HEK293 (cell line): ENCODE results near the gene ANGPTL2.

Experiments used
- CTCF ChIA-PET: fragments of 350-600 bp; formaldehyde crosslinking; extraction: SDS; loops from one replicate; lab custom pipeline; 2021; ENCODE audit warnings: antibody characterized with exemption; lab: Yijun Ruan, JAX
- POLR2A ChIA-PET: fragments of 300-600 bp; formaldehyde crosslinking; extraction: SDS; loops from one replicate; lab custom pipeline; 2020; ENCODE audit warnings: antibody characterized with exemption, inconsistent platforms; lab: Yijun Ruan, JAX
- H3K27ac ChIP-seq: fragments of 200-500 bp; sonication (Bioruptor generic); 2 replicates; pipeline ENCODE4 v1.5.1; 2014; ENCODE audit warnings: low read depth, low read length, control low read depth, inconsistent platforms; ENCODE audit errors: extremely low read depth
- H3K36me3 ChIP-seq, 2 experiments: fragments of 200-500 bp in 1 of 2; sonication (Bioruptor generic) in 1 of 2; 1 replicate in 1 of 2; 2 replicates in 1 of 2; pipeline ENCODE4 v1.5.1; 2014 to 2017; ENCODE audit warnings: inconsistent platforms in 2 of 2, low read length in 2 of 2; ENCODE audit not compliant: control insufficient read depth in 2 of 2, insufficient read depth in 1 of 2
- H3K4me1 ChIP-seq: fragments of 200-500 bp; sonication (Bioruptor generic); 2 replicates; pipeline ENCODE4 v1.5.1; 2014; ENCODE audit warnings: mild to moderate bottlenecking, low read length, inconsistent platforms; ENCODE audit not compliant: control insufficient read depth, insufficient read depth
- H3K4me3 ChIP-seq: 2 replicates; pipeline ENCODE4 v1.5.1; 2011; ENCODE audit warnings: low read depth, mild to moderate bottlenecking, control low read depth, low read length, moderate library complexity
- H3K9me3 ChIP-seq: fragments of 200-500 bp; sonication (Bioruptor generic); 2 replicates; pipeline ENCODE4 v1.5.1; 2014; ENCODE audit warnings: low read depth, low read length, inconsistent platforms; ENCODE audit not compliant: control insufficient read depth, insufficient read depth
- FEZF1 ChIP-seq: fragments of 450-650 bp; formaldehyde crosslinking; IDR thresholded peaks from 2 replicates; pipeline ENCODE4 v1.5.1; 2016; ENCODE audit warnings: missing biosample characterization, missing genetic modification characterization
- GFI1B ChIP-seq: fragments of 450-650 bp; formaldehyde crosslinking; IDR thresholded peaks from 2 replicates; pipeline ENCODE4 v1.5.1; 2016; ENCODE audit warnings: missing biosample characterization, missing genetic modification characterization
- KLF17 ChIP-seq: fragments of 450-650 bp; formaldehyde crosslinking; IDR thresholded peaks from 2 replicates; pipeline ENCODE4 v1.5.1; 2016; ENCODE audit warnings: missing biosample characterization, missing genetic modification characterization
- MEIS1 ChIP-seq: sonication (generic); formaldehyde crosslinking; IDR thresholded peaks from 2 replicates; pipeline ENCODE4 v1.8.1; 2022; ENCODE audit warnings: missing genetic modification reagents, mild to moderate bottlenecking, borderline replicate concordance
- REPIN1 ChIP-seq: fragments of 450-650 bp; formaldehyde crosslinking; IDR thresholded peaks from 2 replicates; pipeline ENCODE4 v1.5.1; 2017; ENCODE audit warnings: missing biosample characterization, missing genetic modification characterization, low read depth
- ZIC2 ChIP-seq: fragments of 450-650 bp; formaldehyde crosslinking; IDR thresholded peaks from 2 replicates; pipeline ENCODE4 v1.5.1; 2016; ENCODE audit warnings: missing biosample characterization, missing genetic modification characterization
- ZNF112 ChIP-seq: fragments of 450-650 bp; formaldehyde crosslinking; IDR thresholded peaks from 2 replicates; pipeline ENCODE4 v1.5.0; 2017; ENCODE audit warnings: missing biosample characterization, missing genetic modification characterization
- ZNF121 ChIP-seq: fragments of 450-650 bp; formaldehyde crosslinking; IDR thresholded peaks from 2 replicates; pipeline ENCODE4 v1.5.1; 2016; ENCODE audit warnings: missing biosample characterization, missing genetic modification characterization
- ZNF133 ChIP-seq: fragments of 450-650 bp; formaldehyde crosslinking; IDR thresholded peaks from 2 replicates; pipeline ENCODE4 v1.5.1; 2016; ENCODE audit warnings: missing biosample characterization, missing genetic modification characterization
- ZNF146 ChIP-seq: fragments of 450-650 bp; formaldehyde crosslinking; IDR thresholded peaks from 2 replicates; pipeline ENCODE4 v1.5.1; 2016; ENCODE audit warnings: missing biosample characterization, missing genetic modification characterization
- ZNF211 ChIP-seq: fragments of 450-650 bp; formaldehyde crosslinking; IDR thresholded peaks from 2 replicates; pipeline ENCODE4 v1.5.1; 2016; ENCODE audit warnings: low read depth, missing biosample characterization, missing genetic modification characterization
- ZNF248 ChIP-seq: fragments of 450-650 bp; formaldehyde crosslinking; IDR thresholded peaks from 2 replicates; pipeline ENCODE4 v1.5.1; 2017; ENCODE audit warnings: missing biosample characterization, missing genetic modification characterization
- ZNF266 ChIP-seq: fragments of 450-650 bp; formaldehyde crosslinking; IDR thresholded peaks from 2 replicates; pipeline ENCODE4 v1.5.1; 2016; ENCODE audit warnings: missing biosample characterization, missing genetic modification characterization, low read depth
- ZNF280C ChIP-seq: fragments of 450-650 bp; formaldehyde crosslinking; IDR thresholded peaks from 2 replicates; pipeline ENCODE4 v1.5.1; 2016; ENCODE audit warnings: missing biosample characterization, missing genetic modification characterization
- ZNF366 ChIP-seq: fragments of 450-650 bp; formaldehyde crosslinking; conservative IDR thresholded peaks from 2 replicates; pipeline ENCODE4 v1.5.1; 2016; ENCODE audit warnings: missing biosample characterization, missing genetic modification characterization
- ZNF416 ChIP-seq: fragments of 450-650 bp; formaldehyde crosslinking; IDR thresholded peaks from 2 replicates; pipeline ENCODE4 v1.5.1; 2016; ENCODE audit warnings: missing biosample characterization, missing genetic modification characterization
- ZNF433 ChIP-seq: fragments of 450-650 bp; formaldehyde crosslinking; IDR thresholded peaks from 2 replicates; pipeline ENCODE4 v1.5.1; 2016; ENCODE audit warnings: missing biosample characterization, missing genetic modification characterization, low read depth
- ZNF549 ChIP-seq: fragments of 450-650 bp; IDR thresholded peaks from 2 replicates; pipeline ENCODE4 v1.5.1; 2018; ENCODE audit warnings: missing biosample characterization, missing genetic modification characterization, mild to moderate bottlenecking, inconsistent platforms, moderate library complexity
- ZNF571 ChIP-seq: fragments of 450-650 bp; formaldehyde crosslinking; IDR thresholded peaks from 2 replicates; pipeline ENCODE4 v1.5.0; 2017; ENCODE audit warnings: missing biosample characterization, missing genetic modification characterization
- ZNF624 ChIP-seq: fragments of 450-650 bp; formaldehyde crosslinking; IDR thresholded peaks from 2 replicates; pipeline ENCODE4 v1.5.1; 2017; ENCODE audit warnings: missing biosample characterization, missing genetic modification characterization
- ZNF660 ChIP-seq: fragments of 450-650 bp; IDR thresholded peaks from 2 replicates; pipeline ENCODE4 v1.5.1; 2018; ENCODE audit warnings: missing biosample characterization, mild to moderate bottlenecking, missing genetic modification characterization
- ZNF777 ChIP-seq: fragments of 450-650 bp; formaldehyde crosslinking; IDR thresholded peaks from 2 replicates; pipeline ENCODE4 v1.5.1; 2017; ENCODE audit warnings: missing biosample characterization, missing genetic modification characterization, borderline replicate concordance
- ZSCAN23 ChIP-seq: fragments of 450-650 bp; formaldehyde crosslinking; IDR thresholded peaks from 2 replicates; pipeline ENCODE4 v1.5.1; 2016; ENCODE audit warnings: missing biosample characterization, missing genetic modification characterization
- ZSCAN30 ChIP-seq: fragments of 450-650 bp; IDR thresholded peaks from 2 replicates; pipeline ENCODE4 v1.5.1; 2018; ENCODE audit warnings: missing biosample characterization, mild to moderate bottlenecking, missing genetic modification characterization, moderate library complexity
- TF ChIP-seq, protein P1 (sequence below): fragments of 450-650 bp; formaldehyde crosslinking; IDR thresholded peaks from 2 replicates; pipeline ENCODE4 v1.5.1; 2016; ENCODE audit warnings: missing biosample characterization, missing genetic modification characterization

The ANGPTL2 gene

DNA sequence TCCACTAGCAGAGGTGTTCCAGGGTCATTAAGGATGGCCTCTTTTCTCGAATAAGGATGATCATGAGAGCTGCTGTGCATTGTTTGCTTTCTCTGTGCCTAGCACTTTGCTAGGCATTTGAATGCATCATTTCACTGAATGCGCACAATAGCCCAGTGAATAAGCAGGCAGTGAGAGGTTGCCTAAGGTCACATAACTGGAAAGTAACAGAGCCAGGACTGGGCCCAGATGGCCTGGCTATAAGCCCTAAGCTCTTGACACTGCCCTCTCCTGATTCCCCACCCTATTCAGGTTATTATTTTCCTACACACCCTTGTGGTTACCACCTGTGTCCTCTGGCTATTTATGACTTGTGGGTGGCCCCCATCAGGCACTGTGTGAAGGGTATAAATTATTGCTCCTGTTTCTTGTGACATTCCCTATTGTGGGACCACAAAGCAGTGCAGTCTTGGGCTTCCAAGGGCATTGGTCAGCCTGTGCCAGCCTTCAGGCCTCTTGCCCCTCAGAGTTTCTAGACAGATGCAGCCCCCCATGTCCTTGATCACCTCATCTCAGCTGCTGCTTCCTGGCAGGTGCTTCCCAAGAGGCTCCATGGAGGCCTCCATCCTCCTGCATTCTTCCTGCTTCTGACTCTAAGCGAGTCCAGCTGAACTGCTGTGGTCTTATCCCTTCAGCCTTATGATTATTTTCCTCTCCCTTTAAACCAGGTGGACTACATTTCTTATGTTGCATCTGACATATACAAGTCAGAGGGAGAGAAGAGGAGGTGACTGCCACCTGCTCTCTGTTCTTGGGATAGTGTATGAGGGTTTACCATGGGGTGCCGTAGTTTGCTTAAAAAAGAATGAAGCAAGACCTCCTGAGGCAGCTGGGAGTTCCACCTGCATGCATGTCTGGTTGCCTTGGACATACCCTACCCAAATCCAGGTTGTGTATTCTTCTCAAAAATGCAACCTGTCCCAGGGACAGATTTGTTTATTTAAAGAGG, 47.6 kb downstream of the ANGPTL2 start:
- Histone ChIP-seq H3K36me3 (peaks cover 0 to 4% of the 10 kb centered on the region in 2 experiments; a peak in 1 of 3 replicates), H3K4me1 (no peaks in the 10 kb centered on the region), H3K9me3 (no peaks in the 10 kb centered on the region), H3K27ac (no peak overlapping the region), H3K4me3 (no peak overlapping the region)
- TF ChIP-seq GFI1B (tag by site-specific recombination) (no peak), ZIC2 (tag by site-specific recombination) (0 out of 2 replicates have a peak, but pooled peaks have one; percentile 34), ZNF433 (no peak), ZNF248 (no peak), ZNF121 (tag by site-specific recombination) (no peak), ZNF416 (tag by site-specific recombination) (no peak), FEZF1 (no peak), ZSCAN30 (no peak), ZNF777 (tag by site-specific recombination) (no peak), ZNF624 (tag by site-specific recombination) (no peak), ZNF660 (peak; percentile 93), KLF17 (no peak), ZNF366 (no peak), MEIS1 (CRISPR knock-in tag) (0 out of 2 replicates have a peak, but pooled peaks have one; percentile 59), ZNF112 (tag by site-specific recombination) (no peak), ZNF146 (tag by site-specific recombination) (no peak), ZNF266 (tag by site-specific recombination) (no peak), ZSCAN23 (no peak), REPIN1 (tag by site-specific recombination) (no peak), ZNF549 (tag by site-specific recombination) (no peak), ZNF280C (tag by site-specific recombination) (no peak)
- TF ChIP-seq, protein P1, sequence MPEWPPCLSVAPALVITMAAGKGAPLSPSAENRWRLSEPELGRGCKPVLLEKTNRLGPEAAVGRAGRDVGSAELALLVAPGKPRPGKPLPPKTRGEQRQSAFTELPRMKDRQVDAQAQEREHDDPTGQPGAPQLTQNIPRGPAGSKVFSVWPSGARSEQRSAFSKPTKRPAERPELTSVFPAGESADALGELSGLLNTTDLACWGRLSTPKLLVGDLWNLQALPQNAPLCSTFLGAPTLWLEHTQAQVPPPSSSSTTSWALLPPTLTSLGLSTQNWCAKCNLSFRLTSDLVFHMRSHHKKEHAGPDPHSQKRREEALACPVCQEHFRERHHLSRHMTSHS = no peak
- CTCF ChIA-PET = interaction anchor here (1.1 to 1.2 kb wide), 2 partner anchors 9 to 10 kb away, joined by 3 to 4 read pairs; no protein-coding TSS in a partner anchor
- POLR2A ChIA-PET = no interaction called here

DNA sequence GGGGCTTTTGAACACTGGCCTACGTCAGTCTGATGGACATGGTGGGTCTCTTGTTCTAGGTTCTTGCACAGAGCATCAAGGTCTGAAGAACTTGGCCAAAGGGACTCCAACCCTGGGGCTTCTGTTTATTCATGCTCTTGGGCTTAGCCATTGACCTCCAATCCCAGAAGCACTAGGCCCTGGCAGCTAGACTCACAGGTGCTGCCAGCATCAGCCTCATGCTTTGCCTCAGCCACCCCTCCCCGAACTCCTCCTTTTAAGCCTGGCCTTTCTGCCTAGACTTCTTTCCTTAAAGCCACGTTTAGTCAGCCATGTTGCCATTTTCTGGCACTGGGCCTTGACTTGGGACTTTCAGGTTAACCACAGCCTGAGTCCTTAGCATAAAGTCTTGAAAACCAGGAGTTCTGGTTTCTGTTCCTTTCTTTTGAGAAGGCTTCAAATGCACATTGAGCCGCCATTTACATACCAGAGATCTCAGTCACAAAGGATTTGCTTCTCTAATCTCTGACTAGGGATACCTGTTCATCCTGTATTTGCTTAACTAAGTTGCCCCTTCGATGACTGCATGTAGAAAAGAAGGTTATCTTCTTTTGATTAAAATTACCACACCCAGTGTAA, 54.7 kb downstream of the ANGPTL2 start:
- no peak overlapping the region for H3K27ac ChIP-seq
- POLR2A ChIA-PET = no interaction called here
- H3K9me3 ChIP-seq = no peaks in the 10 kb centered on the region
- H3K4me3 ChIP-seq = no peak overlapping the region
- TF ChIP-seq ZNF571 (no peak), ZNF211 (tag by site-specific recombination) (no peak), ZNF133 (tag by site-specific recombination) (no peak)
- TF ChIP-seq, all 188 proteins: peak for 0
- Histone ChIP-seq H3K36me3 (peaks cover 0 to 7% of the 10 kb centered on the region in 2 experiments; a peak in 2 of 3 replicates), H3K4me1 (no peaks in the 10 kb centered on the region)
- CTCF ChIA-PET = no interaction called here
